Esophagus muscularis mucosa (tissue), 4 donors: ENCODE measurements around the gene MPIG6B. TPM values are rescaled to one million over a fixed set of nuclear protein-coding genes. Genes with fewer than 3 reads are reported as not detected.

Experiments used
- DNase-seq: peaks from one replicate; pipeline ENCODE4 v3.0.0-alpha.2; 2017; ENCODE audit errors: extremely low spot score
- H3K27ac ChIP-seq, 4 donors: fragments of 200-600 bp; sonication (generic); replicated peaks in 1 of 4; 1 replicate in 3 of 4; 2 replicates in 1 of 4; pipeline ENCODE4 v1.5.1; 2016 to 2019; ENCODE audit warnings: mild to moderate bottlenecking in 1 of 4
- H3K27me3 ChIP-seq, 4 donors: fragments of 200-600 bp; sonication (generic); one replicate each; pipeline versions ENCODE4 v1.5.1 to v1.6.0; 2016 to 2019
- H3K36me3 ChIP-seq, 4 donors: fragments of 200-600 bp; sonication (generic); one replicate each; pipeline ENCODE4 v1.5.1; 2016 to 2019
- H3K4me1 ChIP-seq, 4 donors: fragments of 200-600 bp; sonication (generic); one replicate each; pipeline ENCODE4 v1.5.1; 2016 to 2019
- H3K4me3 ChIP-seq, 4 donors: fragments of 200-600 bp; sonication (generic); 1 replicate in 2 of 4; 2 replicates in 2 of 4; pipeline ENCODE4 v1.5.1; 2016 to 2019; ENCODE audit warnings: mild to moderate bottlenecking in 4 of 4, moderate library complexity in 1 of 4
- H3K9me3 ChIP-seq, 4 donors: fragments of 200-600 bp; sonication (generic); 1 replicate in 3 of 4; 2 replicates in 1 of 4; pipeline ENCODE4 v1.5.1; 2016 to 2019
- CTCF ChIP-seq, 3 experiments: fragments of 200-600 bp in 2 of 3; fragments of 450-650 bp in 1 of 3; sonication (generic) in 2 of 3; IDR thresholded peaks; one replicate each; pipeline ENCODE4 v1.5.1; 2017 to 2019; ENCODE audit warnings: antibody characterized with exemption in 3 of 3, mild to moderate bottlenecking in 2 of 3, moderate library complexity in 1 of 3
- EP300 ChIP-seq: sonication (generic); formaldehyde crosslinking; IDR thresholded peaks from one replicate; pipeline ENCODE4 v1.6.1; 2017; ENCODE audit warnings: antibody characterized with exemption
- POLR2A ChIP-seq: fragments of 450-650 bp; IDR thresholded peaks from one replicate; pipeline ENCODE4 v1.6.1; 2017; ENCODE audit warnings: antibody characterized with exemption, moderate library complexity, mild to moderate bottlenecking, low read depth
- POLR2AphosphoS5 ChIP-seq, 2 donors: sonication (generic); formaldehyde crosslinking; IDR thresholded peaks; one replicate each; pipeline ENCODE4 v1.6.1; 2017; ENCODE audit warnings: antibody characterized with exemption in 2 of 2
- WGBS: methylation state at CpG from one replicate; pipeline ENCODE4 v1.1.5; 2018; 5-methylcytosine and 5-hydroxymethylcytosine counted together
- intact Hi-C: fragments of 100-400 bp; cut with DNase I; formaldehyde crosslinking; loops from one replicate; pipeline ENCODE4 v1.15.1; 2023
- total RNA-seq, 4 donors: library from RNA; depleted of rRNA; stranded (reverse); fragments of >200 nt; gene quantifications; one replicate each; pipeline versions ENCODE4 v1.1.0 to v1.2.1, GENCODE V29; 2016

Gene MPIG6B
- total RNA-seq, 4 donors from 2014 or later: not detected

GRCh38 chr6:31736021-31736767 lies 13.0 kb downstream of the MPIG6B start, which contains the start of gene CLIC1:
CLIC1 (minus strand) TSS chr6:31736530; CDS start chr6:31736300, 230 bp downstream.
- Histone ChIP-seq H3K4me1 (peaks cover 54 to 73% (median 64%) of the 10 kb centered on the region in 4 donors), H3K27me3 (no peaks in the 10 kb centered on the region), H3K4me3 (peak within 1 kb of the TSS; percentile 68 to 84 (median 76)), H3K36me3 (peaks cover 28 to 32% (median 30%) of the 10 kb centered on the region in 4 donors), H3K27ac (peak within 1 kb of the TSS; percentile 86 to 93 (median 90)), H3K9me3 (no peaks in the 10 kb centered on the region)
- peak; percentile 95 to 99 for TF ChIP-seq POLR2AphosphoS5 (IDR thresholded peaks at IDR 0.05)
- no peak for TF ChIP-seq CTCF (IDR thresholded peaks at IDR 0.05)
- peak; percentile 95 for TF ChIP-seq POLR2A
- TF ChIP-seq EP300: no peak
- intact Hi-C loops: loop anchor here (5.0 kb wide), 1 partner anchor 61 kb away; the partner anchor contains the start of gene VARS1
- under 1% methylated on average over 21 of the region's 24 CpGs for WGBS
- DNase-seq: peak; percentile 97

DNA sequence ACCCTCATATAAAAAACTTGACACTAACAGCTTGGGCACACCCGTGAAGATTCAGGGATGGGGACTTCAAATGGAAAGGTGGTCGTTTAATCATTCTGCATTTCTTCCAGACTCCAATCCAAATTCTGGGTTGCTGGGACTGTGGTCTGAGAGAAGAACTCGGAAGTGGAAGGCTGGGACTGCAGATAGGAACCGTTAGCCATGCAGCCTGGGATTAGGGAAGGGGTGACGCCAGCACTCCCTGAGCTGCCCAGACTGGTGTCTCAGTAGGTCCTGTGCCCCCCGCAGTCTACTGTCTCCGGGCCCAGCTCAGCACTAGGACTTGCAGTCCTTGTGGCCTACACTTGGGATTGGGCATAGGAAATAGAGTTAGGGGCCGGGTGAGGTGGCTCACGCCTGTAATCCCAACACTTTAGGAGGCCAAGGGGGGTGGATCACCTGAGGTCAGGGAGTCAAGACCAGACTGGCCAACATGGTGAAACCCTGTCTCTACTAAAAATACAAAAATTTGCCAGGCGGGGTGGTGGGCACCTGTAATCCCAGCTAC lies 13.7 kb downstream of the MPIG6B start:
- TF ChIP-seq POLR2AphosphoS5 (IDR thresholded peaks at IDR 0.05) (no peak), EP300 (no peak), POLR2A (no peak), CTCF (IDR thresholded peaks at IDR 0.05) (no peak)
- peak overlapping the region; percentile 68 to 84 (median 76) for H3K4me3 ChIP-seq
- H3K27ac ChIP-seq: peak overlapping the region; percentile 86 to 93 (median 90)
- H3K36me3 ChIP-seq: peaks cover 21 to 27% (median 23%) of the 10 kb centered on the region in 4 donors
- WGBS: 28% methylated on average over 9 of the region's 10 CpGs
- DNase-seq: no peak
- H3K4me1 ChIP-seq: peaks cover 51 to 71% (median 62%) of the 10 kb centered on the region in 4 donors
- intact Hi-C loops: loop anchor here (5.0 kb wide), 1 partner anchor 60 kb away; the partner anchor contains the start of gene VARS1
- no peaks in the 10 kb centered on the region for H3K9me3 ChIP-seq
- no peaks in the 10 kb centered on the region for H3K27me3 ChIP-seq

DNA sequence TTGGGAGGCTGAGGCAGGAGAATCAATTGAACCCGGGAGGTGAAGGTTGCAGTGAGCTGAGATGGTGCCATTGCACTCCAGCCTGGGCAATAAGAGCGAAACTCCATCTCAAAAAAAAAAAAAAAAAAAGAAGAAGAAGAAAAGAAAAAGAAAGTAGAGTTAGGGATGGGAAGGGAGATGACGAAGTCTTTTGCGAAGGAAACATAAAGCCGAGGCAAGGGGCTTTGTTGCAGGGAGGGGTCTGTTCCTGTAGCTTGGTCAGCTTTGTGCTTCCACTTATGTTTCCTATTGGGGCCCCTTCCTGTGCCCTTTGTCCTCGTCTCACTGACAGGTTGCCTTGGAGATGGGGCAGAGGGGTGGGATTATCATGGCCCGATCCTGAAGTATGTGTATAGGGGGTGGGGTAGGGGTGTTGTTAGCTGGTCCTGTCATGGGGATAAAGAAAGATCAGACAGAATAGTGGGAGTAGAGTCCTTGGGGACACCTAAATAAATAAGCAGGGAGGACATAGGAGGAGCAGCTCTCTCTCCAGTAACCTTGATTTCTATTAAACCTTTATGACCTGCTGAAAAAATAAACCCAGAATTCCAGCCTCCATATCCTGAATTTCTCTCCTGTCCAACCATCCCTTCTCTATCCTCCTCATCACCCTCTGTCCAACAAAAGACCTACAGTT lies 14.3 kb downstream of the MPIG6B start:
- Histone ChIP-seq H3K9me3 (no peaks in the 10 kb centered on the region), H3K36me3 (peaks cover 15 to 27% (median 17%) of the 10 kb centered on the region in 4 donors), H3K27ac (peak overlapping the region; percentile 86 to 93 (median 90)), H3K4me3 (peak overlapping the region in 3 of 4 donors; percentile 1 to 81 (median 72)), H3K27me3 (no peaks in the 10 kb centered on the region), H3K4me1 (peaks cover 48 to 67% (median 61%) of the 10 kb centered on the region in 4 donors)
- no peak for DNase-seq
- no peak for TF ChIP-seq CTCF (IDR thresholded peaks at IDR 0.05)
- no peak for TF ChIP-seq POLR2A
- TF ChIP-seq EP300: no peak
- TF ChIP-seq POLR2AphosphoS5 (IDR thresholded peaks at IDR 0.05): no peak
- intact Hi-C loops: loop anchor here (5.0 kb wide), 1 partner anchor 60 kb away; the partner anchor contains the start of gene VARS1
- WGBS: 63% methylated on average over 7 of the region's 7 CpGs

DNA sequence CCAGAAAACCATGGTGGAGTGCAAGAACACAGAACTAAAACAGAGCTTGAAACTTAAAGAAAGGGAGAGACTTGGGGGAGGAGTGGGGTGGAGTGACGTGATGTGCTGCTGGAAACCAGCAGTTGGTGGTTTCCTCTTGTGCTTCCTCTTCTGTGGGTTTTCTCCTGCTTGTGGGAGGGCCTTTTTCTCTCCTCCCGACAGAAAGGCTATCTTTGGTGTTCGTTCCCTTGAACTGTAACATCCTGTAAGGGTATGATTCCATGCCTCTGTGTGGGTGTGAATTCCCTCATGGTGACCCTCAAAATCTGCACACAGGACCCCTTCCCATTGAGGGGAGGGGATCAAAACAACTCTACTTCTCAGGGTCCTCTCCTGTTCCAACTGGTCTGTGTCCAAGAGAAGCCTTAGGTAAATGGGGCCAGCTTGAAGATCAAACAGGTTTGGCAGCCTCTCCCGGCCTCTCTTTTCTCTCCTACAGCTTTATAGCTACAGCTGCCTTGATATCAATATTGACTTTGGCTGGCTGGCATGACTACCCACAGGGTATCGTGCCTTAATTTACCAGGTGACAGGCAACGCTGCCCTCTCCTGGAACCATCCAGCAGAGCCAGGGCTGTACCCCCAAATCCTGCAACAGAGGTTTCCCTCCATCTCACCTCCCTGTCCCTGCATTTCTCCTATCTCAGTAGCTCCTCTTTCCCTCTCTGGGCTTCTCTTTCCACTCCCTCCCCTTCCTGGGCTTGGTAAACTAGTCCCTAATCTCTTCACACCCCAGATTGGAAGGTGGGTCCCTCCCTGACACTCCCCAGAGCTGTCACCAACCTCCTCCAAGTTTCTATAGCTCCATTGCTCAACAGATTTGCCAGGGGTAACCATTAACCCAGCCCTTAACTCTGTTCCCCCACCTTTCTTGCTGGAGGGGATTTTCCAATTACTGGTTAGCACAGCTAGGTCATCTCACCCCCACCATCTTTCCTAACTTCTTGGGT lies 15.1 kb downstream of the MPIG6B start:
- TF ChIP-seq EP300 (no peak), POLR2AphosphoS5 (IDR thresholded peaks at IDR 0.05) (peak; percentile 44 to 64), CTCF (IDR thresholded peaks at IDR 0.05) (no peak)
- no peaks in the 10 kb centered on the region for H3K9me3 ChIP-seq
- H3K4me1 ChIP-seq: peaks cover 43 to 62% (median 58%) of the 10 kb centered on the region in 4 donors
- H3K4me3 ChIP-seq: no peak overlapping the region
- peaks cover 8 to 19% (median 9%) of the 10 kb centered on the region in 4 donors for H3K36me3 ChIP-seq
- H3K27me3 ChIP-seq: no peaks in the 10 kb centered on the region
- intact Hi-C loops: loop anchor here (5.0 kb wide), 1 partner anchor 59 kb away; the partner anchor contains the start of gene VARS1
- WGBS: 23% methylated on average over 6 of the region's 6 CpGs
- no peak for DNase-seq
- H3K27ac ChIP-seq: peak overlapping the region; percentile 86 to 93 (median 90)
